Stimulated activated memory B cell treated with anti-CD40 and anti-IgM and Interleukin-4, amounts not matched to agents 10 μg/mL and 1 μg/mL and 100 μg/mL, for 72 hours (primary cell): ENCODE measurements around the gene SDF4.

ENCODE experiments used
- ATAC-seq: fragments of 150-1000 bp; cut with Tn5 transposase; 2 replicates; pipeline ENCODE4 v1.10.0; 2021
- H3K27ac Mint-ChIP-seq: one replicate; pipeline ENCODE4 v1.8.0; 2022; ENCODE audit warnings: mild to moderate bottlenecking, mixed read lengths
- H3K27me3 Mint-ChIP-seq: one replicate; pipeline ENCODE4 v1.8.0; 2022; ENCODE audit warnings: mixed read lengths
- H3K36me3 Mint-ChIP-seq: one replicate; pipeline ENCODE4 v1.8.0; 2022; ENCODE audit warnings: mixed read lengths
- H3K4me1 Mint-ChIP-seq: one replicate; pipeline ENCODE4 v1.8.0; 2022; ENCODE audit warnings: mixed read lengths
- H3K4me3 Mint-ChIP-seq: one replicate; pipeline ENCODE4 v1.8.0; 2022; ENCODE audit warnings: mild to moderate bottlenecking, moderate library complexity, mixed read lengths
- H3K9me3 Mint-ChIP-seq: one replicate; pipeline ENCODE4 v1.8.0; 2022; ENCODE audit warnings: mixed read lengths

Gene SDF4

GRCh38 chr1:1217621-1218523 is 13.9 kb downstream of the SDF4 start:
- H3K36me3 Mint-ChIP-seq, result peaks cover 59% of the 10 kb centered on the region

GRCh38 chr1:1216770-1217620 is 14.8 kb downstream of the SDF4 start:
- Mint-ChIP-seq H3K4me1 (peaks cover 60% of the 10 kb centered on the region), H3K36me3 (peaks cover 54% of the 10 kb centered on the region), H3K27ac (peak overlapping the region; percentile 83), H3K9me3 (no peaks in the 10 kb centered on the region), H3K4me3 (no peak overlapping the region), H3K27me3 (no peaks in the 10 kb centered on the region)
- no peak for ATAC-seq

More at GRCh38 chr1:1217621-1218523, 13.9 kb downstream of the SDF4 start:
- Mint-ChIP-seq H3K9me3 (no peaks in the 10 kb centered on the region), H3K27ac (peak overlapping the region; percentile 51), H3K4me1 (peaks cover 56% of the 10 kb centered on the region), H3K4me3 (no peak overlapping the region), H3K27me3 (no peaks in the 10 kb centered on the region)
- ATAC-seq, result peak; percentile 34

- ATAC-seq, result no peak
- peaks cover 65% of the 10 kb centered on the region for H3K4me1 Mint-ChIP-seq
- H3K4me3 Mint-ChIP-seq, result no peak overlapping the region
- H3K27me3 Mint-ChIP-seq, result peaks cover 5% of the 10 kb centered on the region
- H3K9me3 Mint-ChIP-seq, result no peaks in the 10 kb centered on the region
- H3K27ac Mint-ChIP-seq, result peak overlapping the region; percentile 83
- H3K36me3 Mint-ChIP-seq, result peaks cover 50% of the 10 kb centered on the region
Observed at GRCh38 chr1:1215881-1216605, 15.8 kb downstream of the SDF4 start.

- Mint-ChIP-seq H3K27me3 (peaks cover 8% of the 10 kb centered on the region), H3K4me1 (peaks cover 70% of the 10 kb centered on the region), H3K4me3 (no peak overlapping the region), H3K36me3 (peaks cover 45% of the 10 kb centered on the region), H3K27ac (peak overlapping the region; percentile 72), H3K9me3 (no peaks in the 10 kb centered on the region)
- no peak for ATAC-seq
Observed at GRCh38 chr1:1215080-1215676, 16.6 kb downstream of the SDF4 start.

GRCh38 chr1:1213345-1214265 is 18.2 kb downstream of the SDF4 start, which contains the start of gene TNFRSF4:
Gene TNFRSF4, minus strand, starts transcription at chr1:1214153. Its CDS starts 26 bp downstream, at chr1:1214127.
- peaks cover 69% of the 10 kb centered on the region for H3K4me1 Mint-ChIP-seq
- peaks cover 31% of the 10 kb centered on the region for H3K36me3 Mint-ChIP-seq
- ATAC-seq, result peak; percentile 31
- peak within 1 kb of the TSS; percentile 57 for H3K4me3 Mint-ChIP-seq
- H3K9me3 Mint-ChIP-seq, result no peaks in the 10 kb centered on the region
- H3K27ac Mint-ChIP-seq, result peak within 1 kb of the TSS; percentile 72
- H3K27me3 Mint-ChIP-seq, result peaks cover 8% of the 10 kb centered on the region

- peaks cover 8% of the 10 kb centered on the region for H3K27me3 Mint-ChIP-seq
- H3K9me3 Mint-ChIP-seq, result no peaks in the 10 kb centered on the region
- peaks cover 69% of the 10 kb centered on the region for H3K4me1 Mint-ChIP-seq
- ATAC-seq, result peak; percentile 3
- H3K4me3 Mint-ChIP-seq, result peak overlapping the region; percentile 46
- H3K27ac Mint-ChIP-seq, result no peak overlapping the region
- peaks cover 24% of the 10 kb centered on the region for H3K36me3 Mint-ChIP-seq
Observed at GRCh38 chr1:1212780-1213344, 18.9 kb downstream of the SDF4 start.

- Mint-ChIP-seq H3K4me1 (peaks cover 71% of the 10 kb centered on the region), H3K4me3 (peak overlapping the region; percentile 57), H3K9me3 (no peaks in the 10 kb centered on the region), H3K27me3 (peaks cover 8% of the 10 kb centered on the region), H3K27ac (peak overlapping the region; percentile 53), H3K36me3 (peaks cover 14% of the 10 kb centered on the region)
- no peak for ATAC-seq
Observed at GRCh38 chr1:1211541-1212441, 20.0 kb downstream of the SDF4 start.

- H3K4me1 Mint-ChIP-seq, result peaks cover 69% of the 10 kb centered on the region
- H3K27me3 Mint-ChIP-seq, result peaks cover 8% of the 10 kb centered on the region
- ATAC-seq, result no peak
- H3K9me3 Mint-ChIP-seq, result no peaks in the 10 kb centered on the region
- H3K4me3 Mint-ChIP-seq, result peak overlapping the region; percentile 7
- peaks cover 6% of the 10 kb centered on the region for H3K36me3 Mint-ChIP-seq
- H3K27ac Mint-ChIP-seq, result peak overlapping the region; percentile 53
Observed at GRCh38 chr1:1210726-1211540, 20.9 kb downstream of the SDF4 start.

GRCh38 chr1:1208713-1209433 is 22.9 kb downstream of the SDF4 start:
- Mint-ChIP-seq H3K4me3 (peak overlapping the region; percentile 61), H3K36me3 (peaks cover 6% of the 10 kb centered on the region), H3K4me1 (peaks cover 68% of the 10 kb centered on the region), H3K9me3 (no peaks in the 10 kb centered on the region), H3K27me3 (peaks cover 8% of the 10 kb centered on the region), H3K27ac (peak overlapping the region; percentile 90)
- peak; percentile 42 for ATAC-seq

- peaks cover 6% of the 10 kb centered on the region for H3K36me3 Mint-ChIP-seq
- H3K27me3 Mint-ChIP-seq, result peaks cover 8% of the 10 kb centered on the region
- no peak for ATAC-seq
- no peaks in the 10 kb centered on the region for H3K9me3 Mint-ChIP-seq
- peak overlapping the region; percentile 90 for H3K27ac Mint-ChIP-seq
- H3K4me3 Mint-ChIP-seq, result peak overlapping the region; percentile 84
- peaks cover 68% of the 10 kb centered on the region for H3K4me1 Mint-ChIP-seq
Observed at GRCh38 chr1:1207571-1207892, 24.3 kb downstream of the SDF4 start.

- Mint-ChIP-seq H3K36me3 (peaks cover 6% of the 10 kb centered on the region), H3K4me3 (peak overlapping the region; percentile 84), H3K4me1 (peaks cover 64% of the 10 kb centered on the region), H3K27me3 (peaks cover 8% of the 10 kb centered on the region), H3K9me3 (no peaks in the 10 kb centered on the region), H3K27ac (peak overlapping the region; percentile 90)
- ATAC-seq, result peak; percentile 0
Observed at GRCh38 chr1:1206966-1207531, 24.8 kb downstream of the SDF4 start.
